ENCODE measurements around the gene NUDT15.
A peak's percentile ranks its signal among the peaks of the same experiment; 100 is the strongest.

Gene NUDT15

DNA sequence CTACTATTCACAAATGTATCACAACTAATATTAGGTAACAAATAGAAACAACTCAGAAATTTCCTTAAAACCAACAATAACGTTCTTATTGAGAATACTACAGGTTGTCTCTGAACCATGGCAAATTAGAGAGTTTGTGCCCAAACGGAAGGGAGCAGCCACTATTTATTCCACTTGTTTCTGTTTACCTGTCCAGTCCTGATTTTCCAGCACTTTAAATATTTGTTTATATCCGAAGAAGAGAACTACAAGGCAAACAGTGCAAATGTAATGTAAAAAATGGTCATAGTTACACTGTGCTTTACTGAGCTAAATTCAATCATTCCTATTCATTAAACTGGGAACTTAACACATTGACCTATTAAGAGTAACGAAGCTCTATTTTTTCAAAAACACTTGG is 45.7 kb upstream of the NUDT15 start:
- no peak for TF ChIP-seq EZH2 (IDR thresholded peaks at IDR 0.05; ENCODE audit: borderline replicate concordance, low read length)
- TF ChIP-seq, protein P1, sequence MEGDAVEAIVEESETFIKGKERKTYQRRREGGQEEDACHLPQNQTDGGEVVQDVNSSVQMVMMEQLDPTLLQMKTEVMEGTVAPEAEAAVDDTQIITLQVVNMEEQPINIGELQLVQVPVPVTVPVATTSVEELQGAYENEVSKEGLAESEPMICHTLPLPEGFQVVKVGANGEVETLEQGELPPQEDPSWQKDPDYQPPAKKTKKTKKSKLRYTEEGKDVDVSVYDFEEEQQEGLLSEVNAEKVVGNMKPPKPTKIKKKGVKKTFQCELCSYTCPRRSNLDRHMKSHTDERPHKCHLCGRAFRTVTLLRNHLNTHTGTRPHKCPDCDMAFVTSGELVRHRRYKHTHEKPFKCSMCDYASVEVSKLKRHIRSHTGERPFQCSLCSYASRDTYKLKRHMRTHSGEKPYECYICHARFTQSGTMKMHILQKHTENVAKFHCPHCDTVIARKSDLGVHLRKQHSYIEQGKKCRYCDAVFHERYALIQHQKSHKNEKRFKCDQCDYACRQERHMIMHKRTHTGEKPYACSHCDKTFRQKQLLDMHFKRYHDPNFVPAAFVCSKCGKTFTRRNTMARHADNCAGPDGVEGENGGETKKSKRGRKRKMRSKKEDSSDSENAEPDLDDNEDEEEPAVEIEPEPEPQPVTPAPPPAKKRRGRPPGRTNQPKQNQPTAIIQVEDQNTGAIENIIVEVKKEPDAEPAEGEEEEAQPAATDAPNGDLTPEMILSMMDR (IDR thresholded peaks at IDR 0.05; ENCODE audit: low read length): no peak

DNA sequence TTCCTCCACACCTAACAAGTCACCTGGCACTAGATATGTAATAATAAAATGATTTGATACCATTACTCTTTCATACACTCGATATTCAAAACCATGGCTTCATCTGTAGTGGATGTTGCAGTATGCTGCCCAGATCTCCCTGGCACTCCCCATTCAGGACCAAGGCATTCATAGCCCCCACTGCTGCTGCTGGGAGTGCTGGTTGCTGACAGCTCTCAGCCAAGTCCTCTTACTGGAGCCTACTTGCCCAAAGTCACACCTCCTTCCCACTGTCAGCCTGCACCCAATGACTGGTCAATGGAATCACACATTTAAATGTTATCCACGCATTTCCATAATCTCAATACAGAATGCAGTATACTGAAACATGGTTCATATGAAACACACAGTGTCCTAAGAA is 40.1 kb upstream of the NUDT15 start:
- Histone ChIP-seq H3K4me1 (ENCODE audit: insufficient read depth, low read length, severe bottlenecking) (peaks cover 15% of the 10 kb centered on the region), H3K36me3 (ENCODE audit: insufficient read depth, low read length) (peaks cover 33% of the 10 kb centered on the region), H3F3A (ENCODE audit: insufficient read depth, low read length) (no peaks in the 10 kb centered on the region), H3K79me2 (ENCODE audit: insufficient read depth, low read length) (peaks cover 41% of the 10 kb centered on the region), H3K9ac (ENCODE audit: low read length) (no peak overlapping the region), H3K4me2 (ENCODE audit: low read length) (no peak overlapping the region), H3K4me3 (ENCODE audit: low read depth, low read length, poor library complexity, severe bottlenecking) (no peak overlapping the region), H3K27ac (ENCODE audit: low read depth, low read length, poor library complexity, severe bottlenecking) (no peak overlapping the region), H2AFZ (ENCODE audit: low read length) (no peak overlapping the region), H4K20me1 (ENCODE audit: insufficient read depth, low read length) (no peaks in the 10 kb centered on the region), H3K27me3 (ENCODE audit: insufficient read depth, low read length) (no peaks in the 10 kb centered on the region), H3K9me2 (ENCODE audit: low read depth, low read length) (no peaks in the 10 kb centered on the region), H3K9me3 (ENCODE audit: low read length) (no peaks in the 10 kb centered on the region)
- TF ChIP-seq, protein P1 (IDR thresholded peaks at IDR 0.05; ENCODE audit: low read length): no peak
- TF ChIP-seq EZH2 (IDR thresholded peaks at IDR 0.05; ENCODE audit: borderline replicate concordance, low read length): no peak

More for the DNA sequence above, 45.7 kb upstream of the NUDT15 start:
- Histone ChIP-seq H3K9me3 (ENCODE audit: low read length) (no peaks in the 10 kb centered on the region), H3K9ac (ENCODE audit: low read length) (no peak overlapping the region), H3F3A (ENCODE audit: insufficient read depth, low read length) (no peaks in the 10 kb centered on the region), H3K27ac (ENCODE audit: low read depth, low read length, poor library complexity, severe bottlenecking) (no peak overlapping the region), H4K20me1 (ENCODE audit: insufficient read depth, low read length) (no peaks in the 10 kb centered on the region), H3K4me1 (ENCODE audit: insufficient read depth, low read length, severe bottlenecking) (no peaks in the 10 kb centered on the region), H3K9me2 (ENCODE audit: low read depth, low read length) (no peaks in the 10 kb centered on the region), H3K4me3 (ENCODE audit: low read depth, low read length, poor library complexity, severe bottlenecking) (no peak overlapping the region), H3K27me3 (ENCODE audit: insufficient read depth, low read length) (no peaks in the 10 kb centered on the region), H2AFZ (ENCODE audit: low read length) (no peak overlapping the region), H3K36me3 (ENCODE audit: insufficient read depth, low read length) (peaks cover 82% of the 10 kb centered on the region), H3K79me2 (ENCODE audit: insufficient read depth, low read length) (peaks cover 11% of the 10 kb centered on the region), H3K4me2 (ENCODE audit: low read length) (no peak overlapping the region)

DNA sequence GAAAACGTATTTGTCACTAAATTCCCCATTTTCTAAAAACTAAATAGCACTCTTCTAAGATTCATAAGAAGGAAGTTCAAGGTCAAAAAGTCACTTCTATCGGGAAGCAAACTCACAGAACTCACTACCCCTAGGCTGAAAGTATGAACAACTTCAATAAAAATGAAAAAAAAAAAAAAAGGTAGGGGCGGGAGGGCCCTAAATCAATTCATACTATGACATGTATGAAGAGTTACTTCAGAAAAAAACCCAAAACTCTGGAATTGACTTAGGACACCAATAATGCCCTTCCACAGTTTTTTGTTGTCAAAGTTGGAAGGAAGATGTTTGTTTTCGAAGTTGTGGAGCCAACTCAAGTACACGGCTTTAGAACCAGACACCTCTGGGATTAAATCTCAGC is 37.6 kb upstream of the NUDT15 start:
- no peaks in the 10 kb centered on the region for H4K20me1 ChIP-seq (ENCODE audit: insufficient read depth, low read length)
- no peaks in the 10 kb centered on the region for H3F3A ChIP-seq (ENCODE audit: insufficient read depth, low read length)
- H3K9me3 ChIP-seq (ENCODE audit: low read length): no peaks in the 10 kb centered on the region
- H3K79me2 ChIP-seq (ENCODE audit: insufficient read depth, low read length): peaks cover 41% of the 10 kb centered on the region
- peaks cover 14% of the 10 kb centered on the region; the same call in 1 of the 2 replicates for H3K36me3 ChIP-seq (ENCODE audit: insufficient read depth, low read length)
- H3K4me3 ChIP-seq (ENCODE audit: low read depth, low read length, poor library complexity, severe bottlenecking): peak overlapping the region; percentile 99
- H3K27ac ChIP-seq (ENCODE audit: low read depth, low read length, poor library complexity, severe bottlenecking): no peak overlapping the region
- H3K9me2 ChIP-seq (ENCODE audit: low read depth, low read length): no peaks in the 10 kb centered on the region
- peak overlapping the region; percentile 96 for H3K9ac ChIP-seq (ENCODE audit: low read length)
- peaks cover 15% of the 10 kb centered on the region for H3K4me1 ChIP-seq (ENCODE audit: insufficient read depth, low read length, severe bottlenecking)
- no peak overlapping the region for H2AFZ ChIP-seq (ENCODE audit: low read length)
- peak overlapping the region; percentile 93 for H3K4me2 ChIP-seq (ENCODE audit: low read length)
- no peak for TF ChIP-seq EZH2 (IDR thresholded peaks at IDR 0.05; ENCODE audit: borderline replicate concordance, low read length)
- TF ChIP-seq, protein P1 (IDR thresholded peaks at IDR 0.05; ENCODE audit: low read length): no peak
- H3K27me3 ChIP-seq (ENCODE audit: insufficient read depth, low read length): no peaks in the 10 kb centered on the region
